Germinal center (tissue), 1 donor: ENCODE data around the gene RPS15.
"Not testable (repeated sequence)": the region's sequence is repeated elsewhere in the genome, so short reads cannot be mapped to it uniquely, and the experiment has no call there.

ENCODE experiments used
- DNase-seq: peaks from one replicate; pipeline ENCODE4 v3.0.0; 2012; ENCODE audit warnings: mixed read lengths, low spot score

Gene RPS15

DNA sequence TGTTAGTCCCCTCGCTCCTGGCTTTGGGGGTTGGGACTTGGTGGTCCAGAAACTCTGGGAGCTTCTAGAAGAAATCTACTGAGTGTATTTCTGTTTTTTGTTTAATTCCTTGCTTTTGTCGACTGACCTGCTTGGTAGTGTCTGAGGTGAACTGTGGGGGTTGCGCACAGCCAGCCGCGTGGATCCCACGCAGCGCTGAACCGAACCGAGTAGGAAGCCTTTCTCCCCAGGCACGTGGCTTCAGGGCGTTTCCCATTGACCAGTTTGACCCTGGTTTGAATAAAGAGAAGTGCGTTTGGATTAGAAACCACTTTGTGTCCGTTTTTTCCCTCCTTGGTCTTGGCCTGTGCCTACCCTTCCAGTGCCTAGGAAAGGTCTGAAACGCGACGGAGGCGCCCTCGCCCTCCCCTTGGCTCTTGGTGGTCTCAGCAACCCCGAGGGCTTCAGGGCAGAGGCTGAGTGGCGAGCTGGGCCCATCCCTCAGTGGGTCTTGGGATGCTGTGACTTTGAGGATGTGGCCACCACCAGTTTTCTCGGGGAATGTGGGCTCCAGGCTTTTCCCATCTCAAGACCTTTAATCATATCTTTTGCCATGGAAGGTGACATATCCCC, 2.7 kb upstream of the RPS15 start:
- no peak for DNase-seq

DNA sequence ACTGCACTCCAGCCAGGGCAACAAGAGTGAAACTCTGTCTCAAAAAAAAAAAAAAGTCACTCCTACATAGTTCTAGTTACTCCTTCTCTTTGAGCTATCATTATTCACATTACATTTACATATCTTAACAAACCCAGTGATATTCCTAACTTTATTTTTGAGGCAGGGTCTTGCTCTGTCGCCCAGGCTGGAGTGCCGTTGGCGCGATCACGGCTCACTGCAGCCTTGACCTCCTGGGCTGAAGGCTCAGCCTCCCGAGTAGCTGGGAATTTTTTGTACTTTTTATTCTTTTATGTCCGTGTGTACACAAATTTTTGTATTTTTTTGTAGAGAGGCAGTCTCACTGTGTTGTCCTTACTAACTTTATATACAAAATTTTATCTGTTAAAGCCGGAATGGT, 587 bp upstream of the RPS15 start:
- DNase-seq: no peak

DNA sequence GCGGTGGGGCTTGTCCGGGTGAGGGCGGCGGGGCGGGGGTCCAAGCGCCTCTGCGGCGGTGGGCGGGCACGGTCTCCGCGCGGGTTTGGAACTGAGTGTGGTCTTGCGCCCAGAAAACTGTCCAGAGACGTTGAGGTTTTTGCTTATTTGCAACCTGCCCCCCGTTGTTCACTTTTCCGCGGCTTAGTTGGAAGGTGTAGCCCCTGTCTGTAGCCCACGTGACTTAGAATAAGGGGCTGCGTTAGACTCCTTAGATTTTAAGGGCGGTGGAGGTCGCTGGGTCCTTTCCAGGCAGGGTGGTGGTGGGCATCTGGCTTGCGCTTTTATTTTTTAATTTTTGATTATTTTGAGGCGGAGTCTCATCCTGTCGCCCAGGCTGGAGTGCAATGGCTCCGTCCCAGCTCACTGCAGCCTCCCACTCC, 748 bp downstream of the RPS15 start:
- no peak for DNase-seq

DNA sequence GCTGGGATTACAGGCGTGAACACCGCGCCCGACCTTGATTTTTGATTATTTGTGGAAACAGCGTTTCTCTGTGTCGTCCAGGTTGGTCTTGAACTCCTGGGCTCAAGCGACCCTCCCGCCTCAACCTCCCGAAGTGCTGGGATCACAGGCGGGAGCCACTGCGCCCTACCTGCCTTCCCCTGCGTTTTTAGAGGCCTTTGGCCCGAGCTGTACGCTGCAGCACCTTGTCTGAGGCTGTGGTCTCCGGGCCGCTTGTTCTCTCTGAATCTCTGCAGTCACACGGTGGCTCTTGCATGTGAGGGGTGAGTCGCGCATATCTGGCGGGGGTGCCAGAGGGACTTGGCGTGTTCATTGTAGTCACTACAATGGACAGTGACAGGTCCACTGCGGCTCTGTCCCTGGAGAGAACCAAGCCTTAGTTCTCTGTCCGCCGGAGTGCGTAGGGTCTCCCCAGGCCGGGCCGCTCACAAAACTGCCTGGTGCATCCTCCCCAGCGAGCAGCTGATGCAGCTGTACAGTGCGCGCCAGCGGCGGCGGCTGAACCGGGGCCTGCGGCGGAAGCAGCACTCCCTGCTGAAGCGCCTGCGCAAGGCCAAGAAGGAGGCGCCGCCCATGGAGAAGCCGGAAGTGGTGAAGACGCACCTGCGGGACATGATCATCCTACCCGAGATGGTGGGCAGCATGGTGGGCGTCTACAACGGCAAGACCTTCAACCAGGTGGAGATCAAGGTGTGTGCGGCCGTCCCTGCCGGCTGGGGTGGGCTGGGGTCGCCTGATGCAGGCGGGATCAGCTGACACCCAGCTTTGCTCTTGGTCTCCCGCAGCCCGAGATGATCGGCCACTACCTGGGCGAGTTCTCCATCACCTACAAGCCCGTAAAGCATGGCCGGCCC, 1.6 kb downstream of the RPS15 start:
- DNase-seq: not testable (repeated sequence)

DNA sequence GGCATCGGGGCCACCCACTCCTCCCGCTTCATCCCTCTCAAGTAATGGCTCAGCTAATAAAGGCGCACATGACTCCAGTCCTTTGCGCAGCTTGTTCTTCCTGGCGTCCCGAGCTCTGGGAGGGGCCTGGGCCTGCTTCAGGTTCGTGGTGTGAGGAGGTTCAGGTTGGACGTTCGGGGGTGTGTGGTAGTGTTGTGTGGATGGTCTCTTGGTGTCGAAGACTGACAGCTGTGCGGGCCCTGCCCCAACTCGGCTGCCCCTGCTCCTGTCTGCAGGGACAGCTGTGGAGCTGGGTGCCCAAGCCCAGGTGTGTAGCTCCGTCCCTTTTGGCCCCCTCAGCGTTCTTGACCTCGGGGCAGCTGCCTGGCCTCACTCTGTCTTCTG, 2.2 kb downstream of the RPS15 start:
- no peak for DNase-seq

DNA sequence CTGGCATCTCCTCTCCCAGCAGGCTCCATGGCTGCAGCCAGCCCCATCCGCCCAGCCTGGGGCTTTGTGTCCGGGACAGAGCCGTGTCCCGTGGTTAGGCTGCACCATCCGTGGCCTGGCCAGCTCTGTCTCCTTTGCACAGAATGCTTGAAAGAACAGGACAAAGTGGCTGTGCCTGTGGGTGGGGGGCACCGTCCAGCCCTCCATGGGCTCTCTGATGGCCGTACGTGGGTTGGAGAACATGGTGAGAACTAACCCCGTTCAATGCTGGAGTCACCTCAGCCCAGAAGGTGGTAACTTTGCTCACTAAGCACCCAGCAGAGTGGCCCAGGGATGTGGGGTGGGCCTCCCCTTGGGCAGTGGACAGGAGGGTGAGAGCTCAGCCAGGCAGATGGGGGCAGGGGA, 2.8 kb downstream of the RPS15 start:
- DNase-seq: no peak

DNA sequence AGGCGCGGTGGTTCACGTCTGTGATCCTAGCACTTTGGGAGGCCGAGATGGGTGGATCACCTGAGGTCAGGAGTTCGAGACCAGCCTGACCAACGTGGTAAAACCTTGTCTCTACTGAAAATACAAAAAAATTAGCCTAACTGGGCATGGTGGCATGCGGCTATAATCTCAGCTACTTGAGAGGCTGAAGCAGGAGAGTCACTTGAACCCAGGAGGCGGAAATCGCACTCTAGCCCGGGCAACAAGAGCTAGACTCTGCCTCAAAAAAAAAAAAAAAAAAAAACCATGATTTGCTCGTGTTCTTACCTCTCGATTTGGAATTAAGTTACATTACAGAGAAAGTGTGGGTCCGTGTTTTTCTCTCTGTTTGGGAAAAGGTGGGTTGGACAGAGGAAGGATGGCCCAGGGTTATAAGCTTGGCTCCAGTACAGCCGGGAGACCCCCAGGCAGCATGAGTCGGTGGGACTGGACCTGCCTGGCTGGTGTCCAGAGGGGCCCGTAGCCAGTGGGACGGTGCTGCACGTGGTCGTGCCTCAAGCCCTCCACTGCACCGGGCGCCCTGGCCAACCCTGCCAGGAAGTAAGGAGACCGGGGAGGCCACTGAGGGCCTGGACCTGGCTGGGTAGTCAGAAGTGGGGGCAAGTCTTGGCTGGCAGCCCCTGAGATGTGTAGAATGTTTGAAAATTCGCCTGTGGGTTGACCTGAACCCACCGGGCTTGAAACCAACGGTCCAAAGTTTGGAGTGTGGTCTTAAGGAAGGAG, 3.7 kb downstream of the RPS15 start:
- DNase-seq: no peak

DNA sequence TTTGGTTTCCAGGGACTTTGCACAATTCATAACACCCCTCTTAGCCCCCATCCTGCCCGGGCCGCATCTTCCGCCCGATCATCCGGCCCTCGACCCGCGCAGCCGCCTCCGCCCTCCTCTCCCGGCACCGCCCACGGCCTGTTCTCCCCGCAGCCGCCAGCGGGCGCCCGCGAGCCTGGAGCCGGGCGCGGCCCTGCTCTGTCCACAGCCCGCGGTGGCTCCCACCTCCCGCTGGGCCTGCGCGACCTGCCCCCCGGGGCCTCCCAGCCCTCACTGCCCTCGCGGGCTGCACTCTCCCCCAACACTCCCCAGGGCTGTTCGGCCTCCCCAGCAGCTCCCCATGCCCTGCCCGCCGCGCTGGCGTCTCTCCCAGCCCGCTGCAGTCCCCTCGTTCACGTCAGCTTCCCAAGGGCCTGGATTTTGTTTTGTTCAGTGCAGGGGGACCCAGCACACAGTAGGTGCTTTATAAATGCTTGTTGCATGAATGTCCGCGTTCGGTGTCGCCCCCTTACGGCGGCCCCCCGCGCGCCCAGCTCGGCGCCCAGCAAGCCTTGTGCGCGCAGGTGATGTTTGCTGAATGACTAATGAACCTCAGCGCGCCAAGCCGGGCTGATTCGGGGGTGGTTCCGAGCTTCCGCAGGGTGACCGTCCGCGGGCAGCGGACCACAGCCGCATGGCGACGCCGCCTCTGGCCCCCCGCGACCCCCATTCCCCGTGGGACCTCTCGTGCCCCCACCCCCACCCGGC, 7.2 kb downstream of the RPS15 start:
- peak; percentile 91 for DNase-seq

DNA sequence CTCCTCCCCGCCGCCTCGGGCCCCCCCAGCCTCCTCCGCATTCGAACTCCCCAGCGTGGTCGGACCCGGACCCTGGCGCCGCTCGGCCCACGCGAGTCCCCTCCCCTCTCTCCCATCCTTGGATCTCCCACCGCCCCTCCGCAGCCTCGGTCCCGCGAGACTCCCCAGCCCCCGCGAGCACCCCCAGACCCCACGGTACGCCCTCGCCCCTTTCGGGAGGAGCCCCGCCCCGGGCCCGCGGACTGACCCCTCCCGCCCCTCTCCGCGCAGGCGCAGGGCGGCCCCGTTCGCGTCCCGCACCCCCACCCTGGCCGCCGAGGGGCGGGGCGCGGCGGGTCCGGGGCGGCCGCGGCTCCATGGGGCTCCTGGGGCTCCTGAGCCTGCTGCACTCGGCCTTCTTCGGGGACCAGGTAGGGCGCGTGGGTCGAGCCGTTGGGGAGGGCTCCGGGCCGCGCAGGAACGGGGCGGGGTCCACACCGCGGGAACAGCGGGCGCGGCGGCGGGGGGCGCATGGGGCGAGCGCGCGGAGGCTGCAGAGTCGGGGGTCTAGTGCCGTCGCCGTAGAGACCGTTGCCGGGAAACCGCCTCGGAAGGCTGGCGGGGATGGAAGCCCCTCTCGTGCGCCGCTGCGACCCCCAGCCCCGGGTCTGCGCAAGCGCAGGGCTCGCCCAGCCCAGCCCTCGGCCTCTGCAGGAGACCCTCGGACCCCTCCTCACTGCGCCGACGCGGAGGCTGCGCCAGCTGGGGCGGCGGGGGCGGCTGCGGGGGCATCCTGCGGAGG, 7.9 kb downstream of the RPS15 start:
- DNase-seq: no peak

DNA sequence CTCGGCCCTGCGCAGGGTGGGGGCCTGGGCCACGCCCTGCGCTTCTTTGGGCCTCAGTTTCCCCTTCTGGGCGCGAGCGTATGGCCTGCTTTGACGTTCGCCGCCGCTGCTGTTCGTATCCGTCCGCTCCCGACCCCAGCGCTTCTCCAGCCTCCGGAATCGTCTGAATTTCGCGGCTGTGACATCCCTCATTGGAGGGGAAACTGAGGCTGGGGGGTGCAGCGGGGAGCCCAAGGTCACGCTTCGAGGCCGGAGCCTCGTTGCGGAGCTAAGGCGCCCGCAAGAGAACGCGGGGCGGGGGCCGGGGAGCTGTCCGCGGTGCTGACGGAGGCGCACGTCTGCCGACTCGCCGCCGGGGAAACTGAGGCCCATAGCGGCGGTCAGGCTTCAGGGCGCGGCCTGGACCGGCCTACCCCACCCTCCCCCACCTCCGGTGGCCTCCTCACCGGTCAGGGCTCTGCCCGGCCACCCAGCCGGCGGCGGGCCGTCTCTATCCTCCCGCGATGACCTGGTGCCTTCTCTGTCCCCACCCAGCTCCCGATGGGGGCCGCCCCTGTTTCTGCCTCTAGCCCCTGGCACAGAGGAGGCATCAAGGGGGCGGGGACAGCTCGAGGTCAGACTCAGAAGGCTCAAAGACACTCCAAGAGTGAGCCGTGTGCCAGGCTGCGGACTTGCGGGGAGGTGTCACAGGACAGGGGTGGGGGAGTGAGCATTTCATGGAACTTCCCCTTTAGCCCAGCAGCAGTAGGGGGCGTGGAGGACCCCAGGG, 8.7 kb downstream of the RPS15 start:
- peak; percentile 5 for DNase-seq

DNA sequence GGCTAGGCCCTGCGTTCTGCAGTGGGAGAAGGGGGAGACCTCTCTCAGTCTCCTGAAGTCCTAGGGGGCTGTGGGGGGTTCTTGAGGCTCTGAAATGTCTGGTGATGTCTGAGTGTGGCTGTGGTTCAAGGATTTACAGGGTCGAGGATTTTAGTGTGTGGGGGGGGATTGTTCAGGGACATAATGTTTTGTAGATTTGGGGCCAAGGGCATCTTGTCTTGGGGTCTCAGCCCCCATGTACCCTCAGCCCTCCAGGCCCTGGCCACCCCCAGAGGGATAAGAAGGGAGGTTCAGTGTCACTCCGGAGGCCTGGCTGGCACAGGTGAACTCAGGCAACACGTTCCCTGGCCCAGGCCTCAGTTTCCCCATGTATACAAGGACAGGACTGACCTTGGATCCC, 9.3 kb downstream of the RPS15 start:
- DNase-seq: no peak

DNA sequence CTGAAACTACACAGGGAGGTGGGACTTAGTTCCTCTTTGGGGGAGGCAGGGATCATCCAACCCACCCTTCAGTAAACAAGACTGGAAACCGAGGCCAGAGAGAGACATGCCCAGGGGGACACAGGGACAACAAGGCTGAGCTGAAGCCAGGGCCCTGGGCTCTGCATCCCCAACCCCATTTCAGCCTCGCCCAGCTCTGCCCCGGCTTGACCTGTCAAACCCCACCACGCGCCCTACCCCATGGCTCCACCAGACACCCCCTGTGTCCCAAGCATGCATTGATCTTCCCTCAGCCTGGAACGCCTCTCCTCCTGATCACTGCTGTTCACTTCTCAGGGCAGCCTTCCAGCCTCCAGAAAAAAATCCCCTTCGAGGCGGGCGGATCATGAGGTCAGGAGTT, 9.7 kb downstream of the RPS15 start:
- DNase-seq: no peak

DNA sequence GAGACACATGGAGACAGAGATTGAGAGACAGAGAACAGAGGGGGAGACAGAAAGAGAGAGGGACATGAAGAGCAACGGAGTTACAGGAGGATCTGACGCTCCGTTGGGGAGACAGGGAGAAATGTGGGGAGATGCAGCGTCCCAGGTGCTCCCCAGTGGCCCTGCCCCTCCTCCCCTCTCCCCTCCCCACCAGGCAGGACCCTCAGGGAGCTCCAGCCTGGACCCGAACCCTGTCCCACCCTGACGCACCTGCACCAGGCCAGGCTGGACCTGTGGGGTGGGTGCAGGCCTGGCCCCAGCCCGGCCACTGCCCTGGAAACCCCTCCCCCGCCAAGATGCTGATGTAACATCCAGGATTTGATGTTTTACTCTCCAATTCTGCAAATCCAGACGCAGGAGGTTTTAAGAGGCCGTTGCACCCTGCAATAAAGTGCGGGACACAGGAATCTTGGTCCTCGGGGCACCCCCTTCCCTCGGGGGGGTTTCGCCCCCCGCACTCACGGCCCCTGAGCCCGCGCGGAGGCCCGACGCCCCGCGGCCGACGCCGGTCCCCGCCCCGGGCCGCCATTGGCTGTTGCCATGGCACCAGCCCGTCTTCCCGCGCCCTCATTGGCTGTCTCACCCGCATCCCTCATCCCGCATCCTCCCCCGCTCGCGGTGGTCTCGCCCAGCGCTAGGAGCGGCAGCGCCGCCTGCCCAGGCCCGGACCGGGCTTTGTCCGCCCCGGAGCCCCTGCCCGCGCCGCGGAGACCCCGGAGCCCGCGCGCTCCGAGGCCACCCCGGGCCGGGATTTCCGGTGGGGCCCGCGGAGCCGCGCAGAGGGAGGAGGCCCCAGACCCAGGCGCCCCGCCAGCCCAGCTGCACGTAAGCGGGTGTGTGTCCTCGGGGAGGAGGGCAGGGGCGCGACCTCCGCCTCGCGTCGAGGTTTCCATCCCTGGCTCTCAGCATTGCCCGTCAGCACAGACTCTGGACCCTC, 11.6 kb downstream of the RPS15 start, which contains the start of gene APC2:
APC2 (plus strand) TSS at position 655 of the 976 bp plus-strand sequence. CDS start 2,881 bp downstream, outside the sequence.
- peak; percentile 80 for DNase-seq

DNA sequence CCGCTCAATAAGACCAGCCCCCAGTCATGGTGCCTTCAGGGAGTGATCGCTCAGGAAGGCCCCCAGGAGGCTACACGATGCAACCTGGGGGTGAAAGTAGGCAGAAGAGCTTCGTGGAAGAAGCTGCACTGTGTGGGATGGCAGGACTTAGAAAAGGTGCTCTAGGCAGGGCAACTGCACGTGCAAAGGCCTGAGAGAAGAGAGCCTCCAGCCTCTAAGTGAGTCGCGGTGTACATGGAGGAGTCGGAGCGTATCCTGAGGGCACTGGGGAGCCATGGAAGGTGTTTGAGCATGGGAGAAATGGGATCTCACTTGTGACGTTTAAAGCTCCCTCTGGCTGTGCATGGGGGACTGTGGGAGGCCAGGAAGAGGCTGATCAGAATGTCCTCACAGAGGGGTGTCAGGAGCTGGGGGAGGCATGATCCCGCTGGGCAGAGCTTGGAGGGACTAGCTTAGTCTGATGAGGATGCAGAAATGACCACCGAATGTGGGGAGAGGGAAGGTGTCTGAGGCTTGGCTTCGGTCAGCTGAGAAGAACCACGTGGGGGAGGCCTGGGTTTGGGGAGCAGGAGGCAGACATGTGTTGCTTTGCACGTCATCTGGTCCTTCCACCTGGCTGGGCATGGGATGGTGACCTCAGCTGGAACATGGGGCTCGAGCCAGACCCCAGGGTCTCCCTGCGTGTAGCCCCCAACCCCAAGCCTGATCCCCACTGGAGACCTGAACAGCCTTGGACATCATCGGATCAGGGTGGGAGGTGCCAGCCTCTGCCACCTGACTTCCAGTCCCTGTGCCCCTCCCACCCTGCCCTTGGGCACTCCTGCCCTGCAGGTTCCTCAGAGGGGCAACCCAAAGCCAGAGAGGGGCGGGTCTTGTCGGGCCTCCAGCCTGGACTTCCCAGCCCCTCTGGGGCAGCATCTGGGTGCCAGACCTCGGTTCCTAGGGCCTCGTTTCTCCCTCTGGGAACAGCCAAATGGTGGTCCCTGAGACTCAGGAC, 12.8 kb downstream of the RPS15 start:
- DNase-seq: no peak

DNA sequence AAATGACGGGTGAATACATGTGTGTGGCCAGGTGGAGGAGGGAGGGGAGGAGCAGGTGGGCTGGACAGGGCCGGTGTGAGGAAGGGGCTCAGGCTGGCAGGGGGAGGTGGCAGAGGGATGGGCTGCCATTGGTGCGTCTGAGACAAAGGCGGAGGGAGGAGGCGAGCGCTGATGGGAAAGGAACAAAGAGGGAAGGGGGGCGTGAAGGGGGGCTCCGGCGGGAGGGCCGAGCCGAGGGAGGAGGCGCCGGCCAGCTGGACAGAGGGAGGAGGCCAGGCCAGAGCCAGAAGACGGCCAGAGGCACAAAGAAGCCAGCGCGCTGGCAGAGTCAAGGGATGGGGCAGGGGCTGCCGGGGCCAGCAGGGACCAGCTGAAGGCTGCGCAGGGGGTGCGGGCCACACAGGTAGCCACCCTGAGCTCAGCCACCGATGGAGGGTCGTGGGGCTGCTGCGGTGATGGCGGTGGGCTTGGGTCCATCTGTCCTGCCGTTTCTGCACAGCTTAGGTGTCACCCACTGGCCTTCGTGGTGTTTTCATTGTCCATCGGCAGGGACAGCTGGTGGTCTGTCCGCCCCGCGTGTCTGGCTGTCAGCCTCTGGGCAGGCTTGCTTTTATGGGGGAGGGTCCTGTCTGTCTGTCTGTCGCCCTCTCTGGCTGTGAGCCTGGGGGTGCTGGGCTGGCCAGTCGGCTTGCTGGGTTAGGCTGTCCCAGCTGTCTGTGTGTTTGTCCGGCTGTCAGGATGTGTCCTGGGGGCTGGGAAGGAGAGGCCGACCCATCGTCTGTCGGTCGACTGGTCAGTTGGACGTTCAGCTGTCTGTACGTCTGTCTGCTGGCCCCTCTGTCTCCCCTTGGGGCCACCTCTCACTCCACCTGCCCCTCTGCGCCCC, 14.0 kb downstream of the RPS15 start:
- DNase-seq: no peak

DNA sequence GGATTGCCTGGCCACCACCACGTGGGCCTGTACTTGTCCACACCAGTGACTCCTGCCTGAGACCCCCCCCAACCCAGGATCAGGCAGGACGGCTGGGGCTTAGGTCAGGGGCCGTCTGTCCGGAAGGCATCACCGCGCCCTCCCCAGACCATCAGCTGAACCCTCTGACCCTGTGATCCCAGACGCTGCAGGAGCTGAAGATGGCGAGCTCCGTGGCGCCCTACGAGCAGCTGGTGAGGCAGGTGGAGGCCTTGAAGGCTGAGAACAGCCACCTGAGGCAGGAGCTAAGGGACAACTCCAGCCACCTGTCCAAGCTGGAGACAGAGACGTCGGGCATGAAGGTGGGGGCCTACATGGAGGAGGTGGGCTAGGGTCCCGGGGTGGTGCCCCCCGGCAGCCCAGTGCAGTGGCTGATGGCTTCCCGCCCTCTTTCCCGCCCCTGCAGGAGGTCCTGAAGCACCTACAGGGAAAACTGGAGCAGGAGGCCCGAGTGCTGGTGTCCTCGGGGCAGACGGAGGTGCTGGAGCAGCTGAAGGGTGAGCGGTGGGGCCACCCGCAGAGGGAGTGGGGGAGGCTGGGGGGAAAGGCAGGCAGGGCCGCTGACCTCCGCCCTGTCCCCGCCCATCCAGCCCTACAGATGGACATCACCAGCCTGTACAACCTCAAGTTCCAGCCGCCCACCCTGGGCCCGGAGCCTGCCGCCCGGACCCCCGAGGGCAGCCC, 14.8 kb downstream of the RPS15 start:
- no peak for DNase-seq
